H9 (cell line): ENCODE data around the gene HOXC6. TPM values are rescaled to one million over a fixed set of nuclear protein-coding genes. Genes with fewer than 3 reads are reported as not detected.

Experiments
- DNase-seq: peaks from one replicate; pipeline ENCODE4 v3.0.0-alpha.2; 2017
- H2AFZ ChIP-seq: one replicate; pipeline ENCODE4 v1.6.1; 2013; ENCODE audit warnings: mild to moderate bottlenecking, low read length, control low read depth, moderate library complexity
- H2AK5ac ChIP-seq: 2 replicates; pipeline ENCODE4 v1.6.1; 2013; ENCODE audit warnings: low read length, control low read depth, mixed read lengths; ENCODE audit not compliant: insufficient read length
- H2BK120ac ChIP-seq: one replicate; pipeline ENCODE4 v1.6.1; 2013; ENCODE audit warnings: low read depth, mild to moderate bottlenecking, low read length, control low read depth, inconsistent platforms; ENCODE audit not compliant: poor library complexity, severe bottlenecking
- H2BK12ac ChIP-seq: 2 replicates; pipeline ENCODE4 v1.6.1; 2013; ENCODE audit warnings: low read length, control low read depth, mixed read lengths, low read depth; ENCODE audit not compliant: insufficient read length
- H2BK15ac ChIP-seq: 2 replicates; pipeline ENCODE4 v1.6.1; 2013; ENCODE audit warnings: low read depth, low read length, control low read depth
- H2BK20ac ChIP-seq: one replicate; pipeline ENCODE4 v1.6.1; 2013; ENCODE audit warnings: low read depth, mild to moderate bottlenecking, low read length, control low read depth, inconsistent platforms; ENCODE audit not compliant: poor library complexity, severe bottlenecking
- H2BK5ac ChIP-seq: 2 replicates; pipeline ENCODE4 v1.6.1; 2013; ENCODE audit warnings: low read length, control low read depth, mixed read lengths; ENCODE audit not compliant: insufficient read length
- H3K14ac ChIP-seq: 2 replicates; pipeline ENCODE4 v1.6.1; 2013; ENCODE audit warnings: low read length, control low read depth; ENCODE audit not compliant: insufficient read depth
- H3K18ac ChIP-seq: 2 replicates; pipeline ENCODE4 v1.6.1; 2013; ENCODE audit warnings: low read depth, mild to moderate bottlenecking, mixed read lengths, low read length, control low read depth; ENCODE audit not compliant: insufficient read length
- H3K23ac ChIP-seq: 2 replicates; pipeline ENCODE4 v1.6.1; 2013; ENCODE audit warnings: low read length, control low read depth, mixed read lengths, low read depth; ENCODE audit not compliant: insufficient read length
- H3K23me2 ChIP-seq: 2 replicates; pipeline ENCODE4 v1.6.1; 2013; ENCODE audit warnings: low read depth, mild to moderate bottlenecking, mixed read lengths, low read length, control low read depth; ENCODE audit not compliant: insufficient read length, poor library complexity, severe bottlenecking
- H3K27ac ChIP-seq: 2 replicates; pipeline ENCODE4 v1.5.1; 2013; ENCODE audit warnings: low read length, control low read depth, mixed read lengths, low read depth; ENCODE audit not compliant: insufficient read length
- H3K27me3 ChIP-seq: 2 replicates; pipeline ENCODE4 v1.6.1; 2013; ENCODE audit warnings: low read length, control low read depth, inconsistent platforms; ENCODE audit not compliant: insufficient read depth
- H3K4ac ChIP-seq: 2 replicates; pipeline ENCODE4 v1.6.1; 2013; ENCODE audit warnings: low read depth, mild to moderate bottlenecking, control low read depth, inconsistent platforms, low read length, moderate library complexity
- H3K4me1 ChIP-seq: 2 replicates; pipeline ENCODE4 v1.6.1; 2013; ENCODE audit warnings: low read length, control low read depth, inconsistent platforms; ENCODE audit not compliant: insufficient read depth
- H3K4me2 ChIP-seq: 2 replicates; pipeline ENCODE4 v1.6.1; 2013; ENCODE audit warnings: low read length, control low read depth, mixed read lengths; ENCODE audit not compliant: insufficient read length, insufficient read depth
- H3K56ac ChIP-seq: 2 replicates; pipeline ENCODE4 v1.6.1; 2013; ENCODE audit warnings: low read depth, mild to moderate bottlenecking, mixed read lengths, low read length, control low read depth; ENCODE audit not compliant: insufficient read length
- H3K79me1 ChIP-seq: 2 replicates; pipeline ENCODE4 v1.6.1; 2013; ENCODE audit warnings: low read depth, mild to moderate bottlenecking, moderate library complexity, low read length, control low read depth, inconsistent platforms; ENCODE audit not compliant: insufficient read depth, poor library complexity, severe bottlenecking
- H3K79me2 ChIP-seq: 2 replicates; pipeline ENCODE4 v1.6.1; 2013; ENCODE audit warnings: low read length, control low read depth, inconsistent platforms; ENCODE audit not compliant: insufficient read depth
- H3K9ac ChIP-seq: 2 replicates; pipeline ENCODE4 v1.6.1; 2013; ENCODE audit warnings: low read length, control low read depth, mixed read lengths; ENCODE audit not compliant: insufficient read length; ENCODE audit errors: extremely low read depth
- H3K9me3 ChIP-seq: one replicate; pipeline ENCODE4 v1.6.1; 2013; ENCODE audit warnings: low read depth, low read length, inconsistent platforms; ENCODE audit not compliant: control insufficient read depth
- H3T11ph ChIP-seq: one replicate; pipeline ENCODE4 v1.6.1; 2013; ENCODE audit warnings: mild to moderate bottlenecking, low read length, control low read depth, inconsistent platforms
- H4K20me1 ChIP-seq: one replicate; pipeline ENCODE4 v1.6.1; 2013; ENCODE audit not compliant: control insufficient read depth, insufficient read length, insufficient read depth
- H4K5ac ChIP-seq: 2 replicates; pipeline ENCODE4 v1.6.1; 2013; ENCODE audit warnings: low read depth, mild to moderate bottlenecking, mixed read lengths, low read length, control low read depth; ENCODE audit not compliant: insufficient read length
- H4K8ac ChIP-seq: replicated peaks from 2 replicates; pipeline ENCODE4 v1.6.1; 2013; ENCODE audit warnings: low read length, control low read depth, mixed read lengths, low read depth; ENCODE audit not compliant: insufficient read length
- H4K91ac ChIP-seq: 2 replicates; pipeline ENCODE4 v1.6.1; 2013; ENCODE audit warnings: low read depth, mild to moderate bottlenecking, moderate library complexity, mixed read lengths, low read length, control low read depth; ENCODE audit not compliant: insufficient read length
- H3K27ac Mint-ChIP-seq, 3 experiments: 2 replicates in 2 of 3; 3 replicates in 1 of 3; pipeline ENCODE4 v1.8.0; 2020 to 2021; ENCODE audit warnings: mixed read lengths in 3 of 3, mild to moderate bottlenecking in 1 of 3, moderate library complexity in 1 of 3
- H3K27me3 Mint-ChIP-seq: 2 replicates; pipeline ENCODE4 v1.8.0; 2021; ENCODE audit warnings: low read depth, mild to moderate bottlenecking, moderate library complexity, mixed read lengths
- H3K36me3 Mint-ChIP-seq, 3 experiments: 2 replicates in 2 of 3; 3 replicates in 1 of 3; pipeline ENCODE4 v1.8.0; 2020 to 2021; ENCODE audit warnings: low read depth in 3 of 3, mixed read lengths in 3 of 3; ENCODE audit not compliant: insufficient read depth in 1 of 3
- H3K4me1 Mint-ChIP-seq, 2 experiments: 2 replicates each; pipeline ENCODE4 v1.8.0; 2020; ENCODE audit warnings: mixed read lengths in 2 of 2
- H3K4me3 Mint-ChIP-seq, 2 experiments: 2 replicates in 1 of 2; 3 replicates in 1 of 2; pipeline ENCODE4 v1.8.0; 2020 to 2021; ENCODE audit warnings: mild to moderate bottlenecking in 2 of 2, mixed read lengths in 2 of 2, moderate library complexity in 1 of 2
- H3K9me3 Mint-ChIP-seq, 2 experiments: 2 replicates in 1 of 2; 3 replicates in 1 of 2; pipeline ENCODE4 v1.8.0; 2020; ENCODE audit warnings: mild to moderate bottlenecking in 2 of 2, mixed read lengths in 2 of 2, moderate library complexity in 1 of 2
- WGBS: extraction: QIAGEN DNeasy Blood & Tissue Kit; methylation state at CpG from one replicate; pipeline ENCODE4 v1.1.7; 2013; ENCODE audit warnings: missing lambda C conversion rate, low lambda C conversion rate, mixed read lengths; ENCODE audit not compliant: insufficient read length; ENCODE audit errors: extremely low coverage; 5-methylcytosine and 5-hydroxymethylcytosine counted together
- total RNA-seq: library from RNA; stranded (reverse); gene quantifications from 2 replicates; pipeline ENCODE4 v1.2.1, GENCODE V29; 2021
- TF ChIP-seq, protein P1 (sequence below): fragments of 200-600 bp; sonication (generic); conservative IDR thresholded peaks from 3 replicates; pipeline ENCODE4 v1.8.0; 2021; ENCODE audit warnings: antibody characterized with exemption, mild to moderate bottlenecking

The HOXC6 gene
- total RNA-seq, 1 experiment from 2014 or later = not detected

DNA sequence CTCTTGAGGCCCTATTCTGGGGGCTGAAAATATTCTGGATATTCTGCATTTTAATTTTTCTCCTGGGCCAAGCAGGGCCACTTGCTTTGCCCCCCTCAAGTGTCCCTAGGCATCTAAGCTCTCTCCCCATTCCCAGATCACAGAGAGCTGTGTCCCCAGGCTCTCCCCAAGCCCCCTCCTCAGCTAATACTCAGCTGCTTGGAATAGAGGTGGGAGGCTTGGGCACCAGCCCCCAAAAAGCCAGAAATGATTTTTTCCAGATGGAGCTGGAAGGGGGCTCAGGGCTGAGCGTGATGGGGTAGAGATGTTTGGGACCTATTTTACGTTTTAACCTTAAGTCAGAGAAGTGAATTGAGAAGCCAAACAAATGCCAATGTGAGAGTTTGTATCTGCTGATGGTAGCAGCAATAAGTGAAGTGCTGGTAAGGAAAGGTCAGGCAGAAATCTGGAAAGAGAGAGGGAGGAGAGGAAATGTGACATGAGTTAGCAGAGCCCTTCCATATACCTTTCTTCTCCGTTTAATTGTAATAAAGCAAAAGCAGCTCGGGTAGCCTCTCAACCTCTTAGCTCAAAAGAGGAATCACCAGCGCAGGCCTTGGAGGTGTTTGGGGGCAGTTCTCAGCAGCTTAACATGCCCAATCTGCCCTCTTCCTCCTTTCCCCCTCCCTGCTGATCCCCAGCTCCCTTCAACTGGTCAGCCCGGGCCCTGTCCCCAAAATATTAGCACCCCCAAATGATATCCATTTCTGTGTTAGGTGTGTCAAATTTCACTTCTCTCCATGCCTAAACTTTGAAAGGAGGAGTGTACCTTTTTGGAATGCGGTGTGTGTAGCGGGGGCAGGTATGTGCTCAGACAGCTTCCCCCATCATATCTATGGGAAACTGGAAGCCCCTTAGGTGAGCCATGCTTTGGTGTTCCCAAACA, 5.0 kb upstream of the HOXC6 start:
- H2AFZ ChIP-seq = no peak overlapping the region

More for the DNA sequence above, 5.0 kb upstream of the HOXC6 start:
- H2BK120ac ChIP-seq = no peak overlapping the region
- no peaks in the 10 kb centered on the region for H4K20me1 ChIP-seq
- no peak overlapping the region for H4K91ac ChIP-seq
- H3K9me3 ChIP-seq = no peaks in the 10 kb centered on the region
- H4K5ac ChIP-seq = no peak overlapping the region
- no CpG with 5 or more reads among the region's 8 CpGs for WGBS
- no peak overlapping the region for H3K4me2 ChIP-seq
- H3K27me3 Mint-ChIP-seq = peaks cover 100% of the 10 kb centered on the region
- no peak overlapping the region for H3K56ac ChIP-seq
- DNase-seq = no peak
- H3K9ac ChIP-seq = no peak overlapping the region
- H2BK12ac ChIP-seq = no peak overlapping the region
- no peak overlapping the region for H3T11ph ChIP-seq
- no peak overlapping the region for H2AK5ac ChIP-seq
- H3K4me1 ChIP-seq = no peaks in the 10 kb centered on the region
- H3K27me3 ChIP-seq = peaks cover 97% of the 10 kb centered on the region
- H3K27ac Mint-ChIP-seq = no peak overlapping the region
- no peak overlapping the region for H3K18ac ChIP-seq
- no peak overlapping the region for H4K8ac ChIP-seq
- no peak overlapping the region for H2BK5ac ChIP-seq
- H3K4ac ChIP-seq = no peak overlapping the region
- no peaks in the 10 kb centered on the region for H3K79me2 ChIP-seq
- H3K9me3 Mint-ChIP-seq = peaks cover 2 to 5% of the 10 kb centered on the region in 2 experiments; a peak in 4 of 5 replicates
- no peaks in the 10 kb centered on the region for H3K36me3 Mint-ChIP-seq
- H3K14ac ChIP-seq = no peak overlapping the region
- no peak overlapping the region for H3K23ac ChIP-seq
- peaks cover under 1% of the 10 kb centered on the region for H3K23me2 ChIP-seq
- TF ChIP-seq, protein P1, sequence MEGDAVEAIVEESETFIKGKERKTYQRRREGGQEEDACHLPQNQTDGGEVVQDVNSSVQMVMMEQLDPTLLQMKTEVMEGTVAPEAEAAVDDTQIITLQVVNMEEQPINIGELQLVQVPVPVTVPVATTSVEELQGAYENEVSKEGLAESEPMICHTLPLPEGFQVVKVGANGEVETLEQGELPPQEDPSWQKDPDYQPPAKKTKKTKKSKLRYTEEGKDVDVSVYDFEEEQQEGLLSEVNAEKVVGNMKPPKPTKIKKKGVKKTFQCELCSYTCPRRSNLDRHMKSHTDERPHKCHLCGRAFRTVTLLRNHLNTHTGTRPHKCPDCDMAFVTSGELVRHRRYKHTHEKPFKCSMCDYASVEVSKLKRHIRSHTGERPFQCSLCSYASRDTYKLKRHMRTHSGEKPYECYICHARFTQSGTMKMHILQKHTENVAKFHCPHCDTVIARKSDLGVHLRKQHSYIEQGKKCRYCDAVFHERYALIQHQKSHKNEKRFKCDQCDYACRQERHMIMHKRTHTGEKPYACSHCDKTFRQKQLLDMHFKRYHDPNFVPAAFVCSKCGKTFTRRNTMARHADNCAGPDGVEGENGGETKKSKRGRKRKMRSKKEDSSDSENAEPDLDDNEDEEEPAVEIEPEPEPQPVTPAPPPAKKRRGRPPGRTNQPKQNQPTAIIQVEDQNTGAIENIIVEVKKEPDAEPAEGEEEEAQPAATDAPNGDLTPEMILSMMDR = no peak
- no peak overlapping the region for H2BK20ac ChIP-seq
- H3K4me1 Mint-ChIP-seq = peaks cover 7 to 18% of the 10 kb centered on the region in 2 experiments
- no peak overlapping the region for H2BK15ac ChIP-seq
- H3K4me3 Mint-ChIP-seq = no peak overlapping the region
- H3K27ac ChIP-seq = no peak overlapping the region
- H3K79me1 ChIP-seq = no peaks in the 10 kb centered on the region
